ENCODE data around the gene TNS1. TPM values are rescaled to one million over a fixed set of nuclear protein-coding genes. Genes with fewer than 3 reads are reported as not detected.

TNS1 gene
- total RNA-seq, 3 donors from 2014 or later (not counting 1 experiment from before 2014, with no cell fraction given): 1.1 to 3.0 (median 2.1) TPM

- peaks cover 0 to 3% of the 10 kb centered on the region in 2 donors for H3K27me3 Mint-ChIP-seq (ENCODE audit: low read depth in 2 of 2)
- no peak for TF ChIP-seq CTCF (IDR thresholded peaks at IDR 0.05)
- no peak overlapping the region for H3K4me3 ChIP-seq (ENCODE audit: low read length)
- H3K27ac ChIP-seq (ENCODE audit: low read length): no peak overlapping the region
- intact Hi-C loops (cut with micrococcal nuclease): no loop called here
- DNase-seq (no peak), ATAC-seq (no peak)
- no peaks in the 10 kb centered on the region for H3K4me1 Mint-ChIP-seq
- no peaks in the 10 kb centered on the region for H3K27me3 ChIP-seq (ENCODE audit: control insufficient read depth, insufficient read depth, low read length)
- H3K4me3 Mint-ChIP-seq: no peak overlapping the region
- H3K9me3 ChIP-seq (ENCODE audit: control insufficient read depth, insufficient read depth, low read length): no peaks in the 10 kb centered on the region
- H3K36me3 ChIP-seq (ENCODE audit: control insufficient read depth, insufficient read depth, low read length): no peaks in the 10 kb centered on the region
- 71% methylated on average over 4 of the region's 4 CpGs for WGBS (ENCODE audit: insufficient coverage)
- no peaks in the 10 kb centered on the region for H3K4me1 ChIP-seq (ENCODE audit: control insufficient read depth, insufficient read depth, low read length)
- no peak overlapping the region for H3K27ac Mint-ChIP-seq
- no peaks in the 10 kb centered on the region for H3K36me3 Mint-ChIP-seq
- no peaks in the 10 kb centered on the region for H3K9me3 Mint-ChIP-seq
Measured at GRCh38 chr2:217856871-217857270, 145.9 kb downstream of the TNS1 start.

GRCh38 chr2:217856159-217856558 is 146.6 kb downstream of the TNS1 start:
- DNase-seq (no peak), ATAC-seq (no peak)
- Histone ChIP-seq H3K4me1 (ENCODE audit: control insufficient read depth, insufficient read depth, low read length) (peaks cover 2% of the 10 kb centered on the region), H3K27me3 (ENCODE audit: control insufficient read depth, insufficient read depth, low read length) (no peaks in the 10 kb centered on the region), H3K27ac (ENCODE audit: low read length) (no peak overlapping the region), H3K4me3 (ENCODE audit: low read length) (no peak overlapping the region), H3K36me3 (ENCODE audit: control insufficient read depth, insufficient read depth, low read length) (no peaks in the 10 kb centered on the region), H3K9me3 (ENCODE audit: control insufficient read depth, insufficient read depth, low read length) (no peaks in the 10 kb centered on the region)
- no peak for TF ChIP-seq CTCF (IDR thresholded peaks at IDR 0.05)
- Mint-ChIP-seq H3K27ac (no peak overlapping the region), H3K36me3 (no peaks in the 10 kb centered on the region), H3K4me1 (no peaks in the 10 kb centered on the region), H3K27me3 (ENCODE audit: low read depth in 2 of 2) (peaks cover 0 to 7% of the 10 kb centered on the region in 2 donors), H3K4me3 (no peak overlapping the region), H3K9me3 (no peaks in the 10 kb centered on the region)
- 74% methylated on average over 6 of the region's 6 CpGs for WGBS (ENCODE audit: insufficient coverage)
- intact Hi-C loops (cut with micrococcal nuclease): no loop called here

- Mint-ChIP-seq H3K36me3 (no peaks in the 10 kb centered on the region), H3K27me3 (ENCODE audit: low read depth in 2 of 2) (peaks cover 0 to 9% of the 10 kb centered on the region in 2 donors), H3K4me1 (no peaks in the 10 kb centered on the region), H3K4me3 (no peak overlapping the region), H3K27ac (no peak overlapping the region), H3K9me3 (no peaks in the 10 kb centered on the region)
- no peak for TF ChIP-seq CTCF (IDR thresholded peaks at IDR 0.05)
- Histone ChIP-seq H3K4me1 (ENCODE audit: control insufficient read depth, insufficient read depth, low read length) (peaks cover 9% of the 10 kb centered on the region), H3K27me3 (ENCODE audit: control insufficient read depth, insufficient read depth, low read length) (no peaks in the 10 kb centered on the region), H3K4me3 (ENCODE audit: low read length) (no peak overlapping the region), H3K9me3 (ENCODE audit: control insufficient read depth, insufficient read depth, low read length) (no peaks in the 10 kb centered on the region), H3K36me3 (ENCODE audit: control insufficient read depth, insufficient read depth, low read length) (no peaks in the 10 kb centered on the region), H3K27ac (ENCODE audit: low read length) (no peak overlapping the region)
- intact Hi-C loops (cut with micrococcal nuclease): no loop called here
- WGBS (ENCODE audit: insufficient coverage): 90% methylated on average over 7 of the region's 7 CpGs
- DNase-seq (no peak), ATAC-seq (no peak)
Measured at GRCh38 chr2:217854684-217855420, 147.9 kb downstream of the TNS1 start.

- peaks cover 10% of the 10 kb centered on the region for H3K4me1 ChIP-seq (ENCODE audit: control insufficient read depth, insufficient read depth, low read length)
- H3K4me3 ChIP-seq (ENCODE audit: low read length): no peak overlapping the region
- no peak overlapping the region for H3K27ac ChIP-seq (ENCODE audit: low read length)
- H3K9me3 ChIP-seq (ENCODE audit: control insufficient read depth, insufficient read depth, low read length): no peaks in the 10 kb centered on the region
- Mint-ChIP-seq H3K9me3 (no peaks in the 10 kb centered on the region), H3K36me3 (no peaks in the 10 kb centered on the region), H3K27me3 (ENCODE audit: low read depth in 2 of 2) (peaks cover 0 to 9% of the 10 kb centered on the region in 2 donors), H3K27ac (no peak overlapping the region), H3K4me3 (no peak overlapping the region), H3K4me1 (no peaks in the 10 kb centered on the region)
- no peak for TF ChIP-seq CTCF (IDR thresholded peaks at IDR 0.05)
- H3K36me3 ChIP-seq (ENCODE audit: control insufficient read depth, insufficient read depth, low read length): no peaks in the 10 kb centered on the region
- 81% methylated on average over 2 of the region's 3 CpGs for WGBS (ENCODE audit: insufficient coverage)
- no peak for ATAC-seq
- intact Hi-C loops (cut with micrococcal nuclease): no loop called here
- no peaks in the 10 kb centered on the region for H3K27me3 ChIP-seq (ENCODE audit: control insufficient read depth, insufficient read depth, low read length)
- DNase-seq: no peak
Measured at GRCh38 chr2:217853961-217854360, 148.8 kb downstream of the TNS1 start.
